Stimulated activated CD8-positive, alpha-beta memory T cell treated with anti-CD3 and anti-CD28 coated beads, Interleukin-12 subunit alpha, Interleukin-12 subunit beta, amount 100 ng/mL, for 4 hours (primary cell): ENCODE measurements around the gene PRAMEF4.
"Not testable (repeated sequence)": the region's sequence is repeated elsewhere in the genome, so short reads cannot be mapped to it uniquely, and the experiment has no call there.

Experiments used
- DNase-seq: peaks from one replicate; pipeline ENCODE4 v3.0.0-alpha.2; 2020; ENCODE audit warnings: low read depth

PRAMEF4 gene

GRCh38 chr1:12886101-12886500 is at the start of gene PRAMEF4:
Gene PRAMEF4 (minus strand): TSS chr1:12886201. CDS start chr1:12883394, 2,807 bp downstream.
- DNase-seq: not testable (repeated sequence)

GRCh38 chr1:12924368-12924767 is 38.4 kb upstream of the PRAMEF4 start:
- not testable (repeated sequence) for DNase-seq

- DNase-seq: not testable (repeated sequence)
Measured at GRCh38 chr1:12921749-12922148, 35.7 kb upstream of the PRAMEF4 start.

- DNase-seq: not testable (repeated sequence)
Measured at GRCh38 chr1:12916310-12916709, 30.3 kb upstream of the PRAMEF4 start, which contains the start of gene PRAMEF7. Gene PRAMEF7 (plus strand): TSS chr1:12916610. CDS start chr1:12917693, 1,083 bp downstream.

GRCh38 chr1:12903793-12904572 is 18.0 kb upstream of the PRAMEF4 start:
- DNase-seq: not testable (repeated sequence)

- not testable (repeated sequence) for DNase-seq
Measured at GRCh38 chr1:12899186-12899585, 13.2 kb upstream of the PRAMEF4 start.

GRCh38 chr1:12898170-12898569 is 12.2 kb upstream of the PRAMEF4 start, which contains the start of gene PRAMEF10:
Gene PRAMEF10 (minus strand): TSS chr1:12898270. CDS start chr1:12895847, 2,423 bp downstream.
- not testable (repeated sequence) for DNase-seq

- DNase-seq: not testable (repeated sequence)
Measured at GRCh38 chr1:12878453-12878852, 7.5 kb downstream of the PRAMEF4 start.

GRCh38 chr1:12863131-12863880 is 22.7 kb downstream of the PRAMEF4 start:
- not testable (repeated sequence) for DNase-seq

GRCh38 chr1:12856786-12857185 is 29.2 kb downstream of the PRAMEF4 start, which contains the start of gene PRAMEF2:
Gene PRAMEF2 (plus strand): TSS chr1:12857086. CDS start chr1:12859010, 1,924 bp downstream.
- not testable (repeated sequence) for DNase-seq

- DNase-seq: no peak
Measured at GRCh38 chr1:12851779-12852178, 34.2 kb downstream of the PRAMEF4 start.

- not testable (repeated sequence) for DNase-seq
Measured at GRCh38 chr1:12848620-12849019, 37.4 kb downstream of the PRAMEF4 start, which contains the start of gene HNRNPCL1. Gene HNRNPCL1 (minus strand): TSS chr1:12848720. CDS start chr1:12848289, 431 bp downstream.

GRCh38 chr1:12833251-12833650 is 52.8 kb downstream of the PRAMEF4 start:
- DNase-seq: not testable (repeated sequence)

- not testable (repeated sequence) for DNase-seq
Measured at GRCh38 chr1:12831310-12831709, 54.7 kb downstream of the PRAMEF4 start, which contains the start of gene PRAMEF11. Gene PRAMEF11 (minus strand): TSS chr1:12831410. CDS start chr1:12828789, 2,621 bp downstream.
